HG02981 (cell line): Measurements from ENCODE around the gene ABCF3.

ENCODE experiments used
- ATAC-seq: cut with Tn5 transposase; IDR thresholded peaks from one replicate; pipeline ENCODE4 v1.9.1; 2021; ENCODE audit warnings: mild to moderate bottlenecking, moderate library complexity; ENCODE audit not compliant: unreplicated experiment

Gene ABCF3

DNA sequence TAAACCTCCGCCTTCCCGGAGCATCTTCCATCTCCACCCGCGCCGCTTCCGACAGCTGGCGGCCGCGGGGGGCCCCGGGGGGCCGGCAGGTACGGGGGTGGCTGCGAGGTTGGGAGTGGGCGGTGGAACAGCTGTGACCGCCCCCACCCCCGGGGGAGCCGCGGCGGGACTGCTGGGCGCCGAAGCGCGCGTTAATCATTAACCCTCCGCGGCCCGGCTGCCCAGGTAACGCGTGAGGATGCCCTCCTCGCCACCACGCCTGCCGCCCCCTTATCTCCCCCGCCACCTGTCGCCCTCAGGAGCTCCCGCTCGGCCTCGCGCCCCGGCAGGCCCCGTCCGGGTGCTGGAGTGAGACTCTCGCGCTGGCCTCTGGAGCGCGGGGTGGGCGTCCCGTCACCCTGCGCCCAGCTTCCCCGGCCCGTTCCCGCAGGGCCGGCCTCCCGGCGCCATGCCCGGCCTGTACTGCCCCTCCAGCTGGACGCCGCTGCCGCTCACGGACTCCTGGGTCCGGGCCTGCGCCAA lies 44.1 kb downstream of the ABCF3 start:
- ATAC-seq, result no peak

DNA sequence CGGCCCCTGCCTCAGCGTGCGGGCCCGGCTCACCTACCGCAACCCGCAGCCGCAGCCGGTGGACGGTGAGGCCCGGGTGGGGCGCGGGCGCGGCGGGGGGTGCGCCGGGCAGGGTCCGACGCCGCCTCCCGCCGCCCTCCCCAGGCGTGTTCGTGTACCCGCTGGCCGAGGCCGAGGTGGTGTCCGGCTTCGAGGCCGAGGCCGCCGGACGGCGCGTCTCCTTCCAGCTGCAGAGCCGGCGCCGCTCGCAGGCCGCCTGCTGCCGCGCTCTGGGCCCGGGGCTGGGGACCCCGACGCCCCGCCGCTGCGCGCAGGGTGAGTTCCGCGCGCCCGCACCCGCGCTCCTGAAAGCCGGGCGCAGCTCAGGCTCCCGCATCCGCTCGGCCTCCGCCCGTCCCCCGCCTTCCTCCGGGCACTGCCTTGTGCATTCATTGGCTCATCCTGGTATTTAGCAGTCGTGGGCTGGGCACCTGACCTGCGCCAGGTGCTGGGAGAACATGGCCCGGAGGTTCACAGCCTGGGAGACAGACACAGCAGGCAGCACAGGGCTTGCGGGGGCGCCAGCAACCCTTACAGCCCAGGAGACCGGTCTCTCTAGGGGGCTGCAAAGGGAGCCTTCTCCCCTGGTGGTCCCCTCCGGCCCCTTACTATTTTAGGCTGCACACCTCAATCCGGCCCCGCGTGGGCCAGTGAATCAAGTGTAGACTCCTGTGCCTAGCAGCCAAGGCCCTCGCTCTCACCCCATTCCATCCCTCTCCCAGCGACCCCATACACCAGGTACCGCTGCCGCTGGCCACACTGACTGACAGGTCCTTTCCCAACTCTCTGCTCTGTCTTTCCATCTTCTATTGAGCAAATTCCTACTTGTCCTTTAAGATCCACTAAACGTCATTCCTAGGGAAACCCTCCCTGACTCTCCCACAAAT lies 44.9 kb downstream of the ABCF3 start:
- ATAC-seq, result no peak

DNA sequence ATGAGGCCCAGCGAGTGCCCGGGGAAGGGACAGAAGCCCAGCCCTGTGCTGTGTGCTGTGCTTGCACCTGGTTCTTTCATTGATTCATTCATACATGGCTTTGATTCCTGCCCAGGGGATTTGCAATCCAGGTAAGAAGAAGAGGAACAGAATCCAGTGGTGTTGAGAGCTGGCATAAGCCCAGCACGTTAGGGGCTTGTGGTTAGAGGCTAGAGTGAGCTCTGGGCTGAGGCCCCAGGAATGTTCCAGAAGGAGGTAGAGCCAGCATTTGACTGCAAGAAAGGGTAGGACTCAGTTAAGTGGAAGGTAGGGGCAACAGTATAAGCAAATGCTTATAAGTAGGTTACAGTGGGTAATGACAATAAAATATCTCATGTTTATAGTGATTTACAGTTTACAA lies 45.7 kb downstream of the ABCF3 start:
- no peak for ATAC-seq

DNA sequence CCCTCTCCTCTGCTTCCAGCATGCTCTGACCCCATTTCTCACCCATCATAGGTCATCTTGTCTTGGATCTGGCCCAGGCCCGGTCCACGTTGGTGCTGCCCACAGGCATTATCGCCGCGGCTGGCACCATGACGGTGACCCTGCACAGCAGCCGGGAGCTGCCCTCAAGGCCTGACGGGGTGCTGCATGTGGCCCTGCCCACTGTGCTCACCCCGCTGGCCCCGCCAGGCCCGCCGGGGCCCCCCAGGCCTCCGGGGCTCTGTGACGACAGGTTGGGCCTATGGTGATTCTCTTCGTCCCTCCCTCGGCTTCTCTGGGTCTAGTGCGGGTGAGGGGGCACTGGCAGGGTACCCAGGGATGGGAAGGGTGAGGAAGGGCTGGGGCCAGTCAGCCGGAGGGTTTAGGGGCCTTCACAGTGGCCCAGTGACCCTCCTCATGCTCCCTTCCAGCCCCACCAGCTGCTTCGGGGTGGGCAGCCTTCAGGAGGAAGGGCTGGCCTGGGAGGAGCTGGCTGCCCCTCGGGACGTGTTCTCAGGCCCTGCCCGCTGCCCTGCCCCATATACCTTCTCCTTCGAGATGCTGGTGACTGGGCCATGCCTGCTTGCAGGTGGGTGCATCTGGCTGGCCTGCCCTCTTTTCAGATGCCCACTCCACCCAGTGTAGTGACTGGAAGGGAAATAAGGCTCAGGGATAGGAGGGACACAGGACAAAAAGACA lies 47.3 kb downstream of the ABCF3 start:
- ATAC-seq, result no peak

DNA sequence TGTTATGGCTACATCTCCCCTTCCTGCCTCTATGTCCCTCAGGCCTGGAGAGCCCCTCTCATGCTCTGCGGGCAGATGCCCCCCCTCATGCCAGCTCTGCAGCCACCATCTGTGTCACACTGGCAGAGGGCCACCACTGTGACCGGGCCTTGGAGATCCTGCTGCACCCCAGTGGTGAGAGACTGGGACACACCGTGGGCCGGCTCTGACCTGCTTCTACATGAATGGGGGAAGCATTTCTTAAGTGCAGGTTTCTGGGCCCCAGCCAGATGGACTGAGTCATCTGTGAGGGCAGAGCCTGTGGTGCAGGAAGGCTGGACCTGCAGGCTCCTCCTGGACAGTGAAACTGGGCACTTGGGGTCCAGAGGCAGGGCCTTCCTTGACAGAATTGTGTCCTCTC lies 48.2 kb downstream of the ABCF3 start:
- no peak for ATAC-seq

DNA sequence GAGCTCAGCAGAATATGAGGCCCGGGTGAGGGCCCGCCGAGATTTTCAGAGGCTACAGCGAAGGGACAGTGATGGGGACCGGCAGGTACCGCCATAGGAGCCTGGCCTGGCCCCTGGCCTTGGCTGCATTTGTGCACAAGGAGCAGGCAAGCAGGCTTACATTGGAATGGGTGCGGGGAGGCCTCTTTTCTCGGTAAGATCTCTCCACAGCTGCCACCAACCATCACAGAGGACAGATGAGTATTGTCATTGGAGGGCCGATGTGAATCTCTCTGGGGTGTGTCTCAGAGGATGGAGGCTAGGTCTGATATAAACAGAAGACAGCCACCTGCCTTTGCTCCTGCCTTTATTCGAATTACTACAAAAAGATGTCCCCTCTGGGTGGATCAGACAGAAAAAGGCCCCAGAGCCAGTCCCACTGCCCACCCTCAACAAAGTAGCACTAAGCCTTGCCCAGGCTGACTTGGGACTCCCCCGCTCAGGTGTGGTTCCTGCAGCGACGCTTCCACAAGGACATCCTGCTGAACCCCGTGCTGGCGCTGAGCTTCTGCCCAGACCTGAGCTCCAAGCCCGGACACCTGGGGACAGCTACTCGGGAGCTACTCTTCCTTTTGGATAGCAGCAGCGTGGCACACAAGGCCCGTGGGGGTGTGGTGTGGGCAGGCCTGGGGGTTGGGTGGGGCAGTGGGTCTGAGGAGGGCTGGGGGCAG lies 48.8 kb downstream of the ABCF3 start:
- no peak for ATAC-seq

DNA sequence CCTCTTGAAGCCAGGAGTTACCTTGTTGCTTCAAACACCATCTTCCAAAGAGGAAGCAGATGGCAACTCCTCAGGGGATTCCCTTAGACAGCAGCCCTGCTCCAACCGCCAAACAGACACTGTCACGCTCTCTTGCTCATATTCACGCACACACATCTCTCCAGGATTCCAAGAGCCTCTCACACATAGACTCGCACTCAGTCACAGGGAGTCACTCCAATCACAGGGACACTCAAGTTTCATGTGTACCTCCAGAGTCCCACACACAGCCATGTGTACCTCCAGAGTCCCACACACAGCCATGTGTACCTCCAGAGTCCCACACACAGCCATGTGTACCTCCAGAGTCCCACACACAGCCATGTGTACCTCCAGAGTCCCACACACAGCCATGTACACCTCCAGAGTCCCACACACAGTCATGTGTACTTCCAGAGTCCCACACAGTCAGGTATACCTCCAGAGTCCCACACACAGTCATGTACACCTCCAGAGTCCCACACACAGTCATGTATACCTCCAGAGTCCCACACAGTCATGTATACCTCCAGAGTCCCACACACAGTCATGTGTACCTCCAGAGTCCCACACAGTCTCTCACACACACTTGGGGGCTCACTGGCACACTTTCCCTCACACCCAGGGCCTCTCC lies 49.5 kb downstream of the ABCF3 start:
- no peak for ATAC-seq

DNA sequence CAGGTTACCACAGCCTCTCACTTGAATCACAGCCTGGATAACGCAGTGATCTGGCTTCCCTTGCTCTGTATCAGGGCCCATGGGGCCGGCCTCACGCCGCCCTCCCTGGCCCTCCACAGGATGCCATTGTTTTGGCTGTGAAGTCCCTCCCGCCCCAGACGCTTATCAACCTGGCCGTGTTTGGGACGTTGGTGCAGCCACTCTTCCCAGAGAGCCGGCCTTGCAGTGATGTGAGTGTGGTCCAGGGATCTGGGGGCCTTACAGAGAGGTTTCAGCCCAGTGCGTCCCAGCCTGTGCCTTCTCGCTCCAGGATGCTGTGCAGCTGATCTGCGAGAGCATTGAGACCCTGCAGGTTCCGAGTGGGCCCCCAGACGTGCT lies 50.0 kb downstream of the ABCF3 start:
- ATAC-seq, result no peak

DNA sequence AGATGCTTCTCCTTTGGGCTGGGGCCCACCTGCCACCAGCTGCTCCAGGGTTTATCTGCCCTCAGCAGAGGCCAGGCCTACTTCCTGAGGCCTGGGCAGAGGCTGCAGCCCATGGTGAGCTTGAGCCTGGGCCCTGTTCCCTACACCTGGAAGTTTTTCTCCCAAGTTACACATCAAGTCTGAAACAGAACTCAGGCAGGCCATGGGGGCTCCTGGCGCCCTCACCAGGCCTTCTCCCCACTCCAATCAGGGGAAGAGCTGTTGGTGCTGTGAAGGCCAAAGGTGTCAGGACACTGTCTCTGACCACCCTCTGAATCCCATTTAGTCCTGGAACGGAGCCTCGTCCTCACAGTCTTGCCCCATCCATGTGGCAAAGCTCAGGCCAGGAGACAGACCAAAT lies 50.6 kb downstream of the ABCF3 start:
- no peak for ATAC-seq

DNA sequence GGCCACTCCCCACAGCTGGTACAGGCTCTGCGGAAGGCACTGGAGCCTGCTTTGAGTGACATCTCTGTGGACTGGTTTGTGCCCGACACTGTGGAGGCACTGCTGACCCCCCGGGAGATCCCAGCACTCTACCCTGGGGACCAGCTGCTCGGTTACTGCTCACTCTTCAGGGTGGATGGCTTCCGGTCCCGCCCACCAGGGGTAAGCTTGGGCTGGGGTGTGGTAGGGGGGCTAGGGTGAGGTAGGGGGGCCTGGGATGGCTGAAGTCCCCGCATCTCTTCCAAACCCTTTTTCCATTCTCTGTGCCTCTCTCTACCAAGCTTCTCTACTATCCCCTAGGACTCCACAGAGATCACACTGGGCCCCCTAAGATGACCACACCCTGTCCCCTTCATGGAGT lies 51.2 kb downstream of the ABCF3 start:
- ATAC-seq, result no peak

DNA sequence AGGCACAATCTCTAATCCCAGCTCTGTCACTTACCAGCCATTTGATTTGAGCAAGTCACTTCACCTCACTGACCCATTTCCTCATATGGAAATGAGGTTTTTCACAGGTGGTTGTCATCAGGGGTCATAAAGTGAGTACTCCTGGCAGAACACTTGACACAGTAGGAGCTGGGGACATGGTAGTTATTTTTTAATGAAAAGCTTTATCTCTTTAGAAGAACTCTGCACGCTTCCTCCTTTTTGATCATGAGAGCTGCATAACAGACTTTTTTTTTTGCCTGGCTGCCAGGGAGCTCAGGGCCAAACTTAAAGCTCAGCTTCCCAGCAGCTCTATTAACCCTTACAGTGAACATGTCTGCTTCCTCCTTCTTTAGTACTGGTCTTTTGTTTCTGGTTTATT lies 51.8 kb downstream of the ABCF3 start:
- no peak for ATAC-seq

DNA sequence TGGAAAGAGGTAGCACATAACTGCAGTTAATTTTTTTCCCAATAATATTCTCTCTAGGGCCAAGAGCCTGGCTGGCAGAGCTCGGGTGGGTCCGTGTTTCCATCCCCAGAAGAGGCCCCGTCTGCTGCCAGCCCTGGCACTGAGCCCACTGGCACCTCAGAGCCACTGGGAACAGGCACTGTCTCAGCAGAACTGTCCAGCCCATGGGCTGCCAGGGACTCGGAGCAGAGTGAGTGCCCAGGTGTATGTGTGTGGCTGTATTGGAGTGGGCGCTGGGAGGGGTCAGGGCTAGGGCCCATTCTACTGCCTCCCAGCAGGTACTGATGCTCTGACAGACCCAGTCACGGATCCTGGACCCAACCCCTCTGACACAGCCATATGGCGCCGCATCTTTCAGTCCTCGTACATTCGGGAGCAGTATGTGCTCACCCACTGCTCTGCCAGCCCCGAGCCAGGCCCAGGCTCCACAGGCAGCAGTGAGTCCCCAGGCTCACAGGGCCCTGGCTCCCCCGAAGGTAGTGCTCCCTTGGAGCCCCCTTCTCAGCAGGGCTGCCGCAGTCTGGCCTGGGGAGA lies 52.3 kb downstream of the ABCF3 start:
- ATAC-seq, result no peak

DNA sequence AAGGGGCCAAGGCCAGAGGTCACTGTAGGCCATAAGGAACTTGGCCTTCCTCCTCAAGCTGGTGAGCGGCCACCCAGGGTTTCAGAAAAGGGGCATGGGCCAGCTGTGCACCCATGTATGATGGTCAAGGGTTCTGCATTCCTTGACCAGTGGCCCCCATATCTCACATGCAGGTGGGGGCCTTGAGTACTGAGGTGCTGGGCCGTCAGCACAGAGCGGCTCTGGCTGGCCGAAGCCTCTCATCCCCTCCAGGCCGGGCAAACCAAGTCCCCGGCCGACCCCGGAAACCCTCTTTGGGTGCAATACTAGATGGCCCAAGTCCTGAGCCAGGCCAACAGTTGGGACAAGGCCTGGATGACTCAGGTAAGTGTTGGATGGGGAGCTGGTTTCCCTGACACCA lies 53.2 kb downstream of the ABCF3 start:
- ATAC-seq, result no peak

DNA sequence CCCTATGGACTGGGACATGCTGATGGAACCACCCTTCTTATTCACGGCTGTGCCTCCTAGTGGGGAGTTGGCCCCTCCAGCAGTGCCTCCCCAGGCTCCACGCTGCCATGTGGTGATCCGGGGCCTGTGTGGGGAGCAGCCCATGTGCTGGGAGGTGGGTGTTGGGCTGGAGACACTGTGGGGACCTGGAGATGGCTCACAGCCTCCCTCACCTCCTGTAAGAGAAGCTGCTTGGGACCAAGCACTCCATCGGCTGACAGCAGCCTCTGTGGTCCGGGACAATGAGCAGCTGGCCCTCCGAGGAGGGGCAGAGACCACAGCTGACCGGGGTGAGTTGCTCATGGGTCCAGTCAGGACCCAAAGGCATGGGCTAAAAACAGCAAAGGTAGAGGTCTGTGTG lies 53.7 kb downstream of the ABCF3 start:
- ATAC-seq, result no peak

DNA sequence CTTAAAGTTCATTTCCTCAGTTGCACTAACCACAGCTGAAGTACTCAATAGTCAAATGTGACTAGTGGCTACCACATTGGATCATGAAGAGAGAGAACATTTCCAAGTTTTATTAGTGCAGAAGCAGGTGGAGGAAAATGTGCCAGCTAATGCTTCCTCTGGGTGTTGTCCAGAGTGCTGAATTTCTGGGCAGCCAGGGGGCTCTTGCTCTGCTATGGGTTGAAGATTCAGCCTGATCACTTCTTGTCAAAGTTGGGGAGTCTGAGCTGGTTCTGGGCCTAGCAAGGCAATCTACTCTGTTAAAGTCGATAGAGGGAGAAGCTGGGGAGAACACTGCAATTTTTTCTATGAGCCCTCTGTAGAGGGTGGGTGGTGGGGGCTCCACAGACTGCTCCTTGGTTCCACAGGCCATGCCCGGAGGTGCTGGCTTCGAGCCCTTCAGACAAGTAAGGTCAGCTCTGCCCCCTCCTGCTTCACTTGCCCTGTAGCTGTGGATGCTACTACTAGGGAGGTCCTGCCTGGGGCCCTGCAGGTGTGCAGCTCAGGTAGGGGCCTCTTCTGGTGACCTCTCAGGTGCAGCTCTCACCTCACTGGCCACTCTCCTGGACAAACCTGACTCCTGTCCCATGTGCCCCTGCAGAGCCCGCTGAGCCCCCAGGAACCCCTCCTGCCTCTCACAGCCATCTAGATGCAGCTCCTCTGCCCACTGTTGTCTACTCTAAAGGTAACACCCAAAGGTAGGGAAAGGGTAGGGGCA lies 54.6 kb downstream of the ABCF3 start:
- ATAC-seq, result no peak

DNA sequence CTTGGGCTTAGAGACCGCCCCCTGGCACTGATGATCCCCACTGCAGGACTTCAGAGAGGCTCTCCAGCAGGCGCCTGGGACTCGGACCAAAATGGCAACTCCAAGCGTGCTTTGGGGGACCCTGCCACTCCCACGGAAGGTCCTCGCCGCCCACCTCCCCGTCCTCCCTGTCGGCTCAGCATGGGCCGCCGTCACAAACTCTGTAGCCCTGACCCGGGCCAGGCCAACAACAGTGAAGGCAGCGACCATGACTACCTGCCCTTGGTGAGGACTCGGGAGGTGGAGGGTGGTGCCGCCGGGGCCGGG lies 55.1 kb downstream of the ABCF3 start:
- ATAC-seq, result no peak

DNA sequence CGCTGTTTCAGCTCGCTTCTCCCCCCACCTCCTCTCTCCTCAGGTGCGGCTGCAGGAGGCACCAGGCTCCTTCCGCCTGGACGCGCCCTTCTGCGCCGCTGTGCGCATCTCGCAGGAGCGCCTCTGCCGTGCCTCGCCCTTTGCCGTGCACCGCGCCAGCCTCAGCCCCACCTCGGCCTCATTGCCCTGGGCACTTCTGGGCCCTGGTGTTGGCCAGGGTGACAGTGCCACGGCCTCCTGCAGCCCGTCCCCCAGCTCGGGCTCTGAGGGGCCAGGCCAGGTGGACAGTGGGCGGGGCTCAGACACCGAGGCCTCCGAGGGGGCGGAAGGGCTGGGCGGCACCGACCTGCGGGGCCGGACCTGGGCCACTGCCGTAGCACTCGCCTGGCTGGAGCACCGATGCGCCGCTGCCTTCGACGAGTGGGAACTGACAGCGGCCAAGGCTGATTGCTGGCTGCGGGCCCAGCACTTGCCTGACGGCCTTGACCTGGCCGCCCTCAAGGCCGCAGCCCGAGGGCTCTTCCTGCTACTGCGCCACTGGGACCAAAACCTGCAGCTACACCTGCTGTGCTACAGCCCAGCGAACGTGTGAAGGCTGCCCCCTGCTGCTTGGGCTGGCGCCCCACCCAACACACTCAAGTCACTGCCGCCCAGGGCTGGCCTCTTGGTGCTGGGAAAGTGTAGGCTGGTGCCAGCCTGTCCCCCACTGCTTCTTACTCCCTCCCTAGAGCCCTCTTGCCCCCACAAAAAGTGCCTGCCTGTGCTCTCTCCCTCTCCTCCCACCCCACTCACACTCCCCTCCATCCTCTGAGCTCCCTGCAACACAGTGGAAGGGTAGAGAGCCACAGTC lies 55.7 kb downstream of the ABCF3 start:
- no peak for ATAC-seq

DNA sequence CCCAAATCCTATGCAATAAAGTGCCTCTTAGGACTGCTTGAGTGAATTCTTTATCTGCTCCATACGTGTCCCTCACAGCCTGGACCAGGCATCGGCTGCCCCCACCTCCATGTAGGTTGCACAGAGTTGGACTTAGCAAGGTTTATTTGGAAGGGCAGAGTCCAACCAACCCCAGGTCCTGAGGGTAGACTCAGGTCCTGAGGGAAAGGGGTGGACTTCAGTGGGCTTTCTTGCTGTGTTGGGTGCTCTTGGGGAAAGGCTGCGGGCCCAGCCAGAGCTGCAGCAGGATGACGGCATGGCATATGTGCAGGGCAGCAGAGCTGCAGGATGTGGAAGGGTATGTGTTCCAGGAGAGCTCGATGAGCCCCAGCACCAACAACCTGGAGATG lies 56.3 kb downstream of the ABCF3 start:
- no peak for ATAC-seq
